Measurements from ENCODE around the gene MLPH. TPM values are rescaled to one million over a fixed set of nuclear protein-coding genes. Genes with fewer than 3 reads are reported as not detected.

MLPH gene
- total and polyA plus RNA-seq, 8 donors = 61.3 to 657 (median 344) TPM

DNA sequence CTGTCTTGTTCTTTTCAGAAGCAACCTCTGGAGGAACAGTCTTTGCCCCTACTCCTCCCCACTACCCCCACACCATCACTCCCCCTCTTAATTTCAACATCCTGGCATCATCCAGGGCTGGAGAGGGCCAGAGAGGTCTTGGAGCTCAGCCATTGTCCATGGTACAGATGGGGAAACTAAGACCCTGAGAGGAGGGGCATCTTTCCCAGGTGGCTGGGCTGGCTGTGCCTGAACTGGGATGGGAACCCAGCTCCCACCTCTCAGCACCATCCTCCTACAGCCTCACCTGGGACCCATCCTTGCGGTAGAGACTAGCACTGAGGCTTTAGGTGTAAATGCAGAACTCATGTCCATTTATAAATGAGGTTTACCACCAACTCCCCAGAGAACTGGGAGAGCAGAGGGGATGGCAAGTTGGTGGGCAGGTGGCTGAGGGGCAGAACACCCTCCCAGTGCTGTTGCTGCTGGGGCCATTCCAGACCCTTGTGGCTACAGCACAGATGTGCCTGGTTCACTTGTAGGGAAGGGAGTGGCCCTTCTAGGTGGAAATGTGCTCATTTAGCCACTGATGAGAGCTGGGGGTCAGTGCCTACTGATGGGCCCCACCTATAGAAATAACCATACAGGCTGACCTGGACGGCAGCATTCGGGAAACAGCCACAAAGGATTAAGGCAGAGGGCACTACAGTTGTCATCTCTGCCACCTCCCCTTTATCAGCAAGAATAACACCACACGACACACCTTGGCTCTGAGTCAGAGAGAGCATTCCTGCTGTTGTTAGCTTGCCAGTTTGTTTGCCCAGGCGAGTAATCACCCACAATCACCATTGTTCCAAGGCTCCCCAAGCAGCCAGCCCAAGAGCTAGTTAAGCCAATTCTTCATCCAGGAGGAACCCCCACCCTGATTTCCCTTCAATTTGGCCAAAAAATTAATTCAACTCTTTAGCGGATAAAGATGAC lies 2.1 kb downstream of the MLPH start:
- peaks cover 0 to 39% (median 18%) of the 10 kb centered on the region in 3 donors for H3K27me3 ChIP-seq
- H3K27ac ChIP-seq = peak overlapping the region; percentile 88 to 95 (median 92)
- H3K4me1 ChIP-seq = peaks cover 14 to 55% (median 38%) of the 10 kb centered on the region in 4 donors
- peak; percentile 79 to 91 for DNase-seq
- H3K4me3 ChIP-seq = peak overlapping the region; percentile 53 to 69 (median 68)
- H3K36me3 ChIP-seq = peaks cover 10 to 16% (median 13%) of the 10 kb centered on the region in 4 donors
- WGBS, 5 donors = 29 to 52% (median 38%) methylated on average over 5 to 6 of the region's 6 CpGs
- intact Hi-C loops (cut with DNase I; ENCODE audit: low total_unique reads) = no loop called here
- TF ChIP-seq POLR2A (IDR thresholded peaks at IDR 0.05) (no peak), POLR2AphosphoS5 (IDR thresholded peaks at IDR 0.05) (peak; percentile 10 to 85 (median 83)), EP300 (IDR thresholded peaks at IDR 0.05) (no peak)
- TF ChIP-seq, protein P1, sequence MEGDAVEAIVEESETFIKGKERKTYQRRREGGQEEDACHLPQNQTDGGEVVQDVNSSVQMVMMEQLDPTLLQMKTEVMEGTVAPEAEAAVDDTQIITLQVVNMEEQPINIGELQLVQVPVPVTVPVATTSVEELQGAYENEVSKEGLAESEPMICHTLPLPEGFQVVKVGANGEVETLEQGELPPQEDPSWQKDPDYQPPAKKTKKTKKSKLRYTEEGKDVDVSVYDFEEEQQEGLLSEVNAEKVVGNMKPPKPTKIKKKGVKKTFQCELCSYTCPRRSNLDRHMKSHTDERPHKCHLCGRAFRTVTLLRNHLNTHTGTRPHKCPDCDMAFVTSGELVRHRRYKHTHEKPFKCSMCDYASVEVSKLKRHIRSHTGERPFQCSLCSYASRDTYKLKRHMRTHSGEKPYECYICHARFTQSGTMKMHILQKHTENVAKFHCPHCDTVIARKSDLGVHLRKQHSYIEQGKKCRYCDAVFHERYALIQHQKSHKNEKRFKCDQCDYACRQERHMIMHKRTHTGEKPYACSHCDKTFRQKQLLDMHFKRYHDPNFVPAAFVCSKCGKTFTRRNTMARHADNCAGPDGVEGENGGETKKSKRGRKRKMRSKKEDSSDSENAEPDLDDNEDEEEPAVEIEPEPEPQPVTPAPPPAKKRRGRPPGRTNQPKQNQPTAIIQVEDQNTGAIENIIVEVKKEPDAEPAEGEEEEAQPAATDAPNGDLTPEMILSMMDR (IDR thresholded peaks at IDR 0.05) = no peak
- H3K9me3 ChIP-seq = peaks cover 11 to 21% (median 15%) of the 10 kb centered on the region in 4 donors

DNA sequence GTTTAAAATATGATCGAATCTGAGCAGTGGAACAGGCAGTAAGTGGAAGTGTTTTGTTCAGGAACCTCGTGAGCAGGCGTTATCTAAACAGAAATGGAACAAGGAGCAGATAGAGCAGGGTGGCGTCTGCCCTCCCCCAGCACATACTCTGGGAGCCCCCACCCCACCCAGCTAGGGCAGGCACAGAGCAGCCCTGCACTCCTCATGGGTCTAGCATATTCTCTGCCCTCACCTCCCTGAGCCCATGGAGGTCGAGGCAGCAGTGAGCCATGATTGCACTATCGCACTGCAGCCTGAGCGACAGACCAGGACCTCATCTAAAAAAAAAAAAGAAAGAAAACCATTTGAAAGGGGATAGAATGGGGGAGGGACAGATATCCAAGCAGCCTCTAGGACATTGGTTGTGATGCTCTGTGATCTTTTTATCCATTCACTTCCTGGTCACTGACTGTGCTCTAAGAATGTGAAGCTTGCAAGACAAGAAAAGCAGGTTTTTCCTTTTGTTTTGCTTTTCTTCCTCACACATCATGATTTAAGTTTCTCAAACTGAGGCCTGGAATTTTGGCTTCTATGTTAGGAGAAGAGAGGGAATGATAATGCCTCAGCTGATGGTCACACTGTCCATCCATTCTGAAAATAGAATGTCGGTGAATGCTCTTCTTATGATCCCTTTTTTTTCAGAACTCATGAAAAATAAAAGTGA lies 3.1 kb downstream of the MLPH start:
- Histone ChIP-seq H3K36me3 (peaks cover 16 to 24% (median 21%) of the 10 kb centered on the region in 4 donors), H3K4me1 (peaks cover 14 to 62% (median 45%) of the 10 kb centered on the region in 4 donors), H3K27ac (peak overlapping the region; percentile 88 to 95 (median 92)), H3K9me3 (peaks cover 11 to 21% (median 15%) of the 10 kb centered on the region in 4 donors), H3K4me3 (peak overlapping the region in 3 of 4 donors; percentile 0 to 68 (median 68)), H3K27me3 (peaks cover 0 to 39% (median 18%) of the 10 kb centered on the region in 3 donors)
- DNase-seq = peak; percentile 26 to 88
- WGBS, 5 donors = 23 to 44% (median 31%) methylated on average over 8 of the region's 8 CpGs
- intact Hi-C loops (cut with DNase I; ENCODE audit: low total_unique reads) = no loop called here
- TF ChIP-seq POLR2AphosphoS5 (IDR thresholded peaks at IDR 0.05) = peak in 2 of 3 donors; percentile 70 to 74
- TF ChIP-seq POLR2A (IDR thresholded peaks at IDR 0.05) = no peak

DNA sequence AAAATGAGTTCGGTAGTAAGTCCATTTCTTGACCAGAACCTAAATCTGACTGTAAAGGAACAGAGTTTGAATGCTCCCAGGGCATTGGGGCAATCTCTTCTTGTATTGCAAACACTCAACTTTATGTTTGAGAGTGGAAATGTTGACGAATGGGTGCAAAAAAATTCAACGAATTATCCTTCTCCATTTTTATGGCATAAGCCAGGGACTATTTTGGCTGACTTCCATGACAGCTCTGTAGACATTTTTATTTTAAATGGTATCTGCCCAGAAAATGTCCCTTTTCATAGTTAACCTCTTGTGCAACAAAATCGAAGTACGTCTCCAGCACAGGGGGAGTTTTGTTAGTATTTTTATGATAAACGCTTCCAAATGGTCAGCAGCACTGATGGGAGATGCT lies 3.7 kb downstream of the MLPH start:
- H3K4me3 ChIP-seq = no peak overlapping the region
- H3K27ac ChIP-seq = peak overlapping the region in 4 of 5 donors; percentile 88 to 95 (median 93)
- TF ChIP-seq POLR2A (IDR thresholded peaks at IDR 0.05) = no peak
- no peak for TF ChIP-seq EP300 (IDR thresholded peaks at IDR 0.05)
- TF ChIP-seq, protein P1 (IDR thresholded peaks at IDR 0.05) = no peak
- no peak for TF ChIP-seq POLR2AphosphoS5 (IDR thresholded peaks at IDR 0.05)
- H3K27me3 ChIP-seq = peaks cover 0 to 37% (median 18%) of the 10 kb centered on the region in 3 donors
- whole genome bisulfite sequencing, 5 donors = 73 to 81% (median 76%) methylated on average over 6 of the region's 6 CpGs
- peaks cover 11 to 21% (median 15%) of the 10 kb centered on the region in 4 donors for H3K9me3 ChIP-seq
- peaks cover 14 to 68% (median 47%) of the 10 kb centered on the region in 4 donors for H3K4me1 ChIP-seq
- intact Hi-C loops (cut with DNase I; ENCODE audit: low total_unique reads) = no loop called here
- no peak for DNase-seq
- H3K36me3 ChIP-seq = peaks cover 16 to 30% (median 28%) of the 10 kb centered on the region in 4 donors

DNA sequence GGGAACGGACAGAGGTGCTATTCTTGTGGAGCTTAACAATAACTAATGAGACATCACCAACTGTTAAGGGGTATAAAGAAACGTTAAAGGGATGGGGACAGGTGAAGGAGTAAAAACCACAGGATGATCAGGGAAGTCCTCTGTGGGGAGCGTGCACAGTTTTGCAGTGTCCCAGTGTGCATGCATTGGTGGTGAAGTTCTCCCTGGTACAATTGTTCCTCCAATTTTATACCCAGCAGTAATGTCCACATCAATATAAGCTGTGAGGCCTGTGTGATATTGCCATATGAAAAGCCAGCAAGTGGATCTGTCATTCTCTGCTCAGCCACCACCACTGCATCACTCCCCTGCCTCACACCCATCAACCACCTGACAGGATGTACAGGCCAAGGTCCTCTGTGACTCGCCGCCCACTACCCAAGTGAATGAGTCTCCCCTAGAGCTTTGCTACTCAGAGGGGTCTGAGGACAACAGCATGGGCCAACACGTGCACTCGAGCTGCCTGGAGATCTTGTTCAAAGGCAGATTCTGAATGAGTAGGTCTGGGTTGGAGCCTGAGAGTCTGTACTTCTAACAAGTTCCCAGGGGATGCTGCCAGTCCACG lies 4.6 kb downstream of the MLPH start:
- 76 to 94% (median 93%) methylated on average over 8 of the region's 8 CpGs for WGBS, 5 donors
- TF ChIP-seq, protein P1 (IDR thresholded peaks at IDR 0.05) = no peak
- no peak for TF ChIP-seq POLR2A (IDR thresholded peaks at IDR 0.05)
- no peak for TF ChIP-seq EP300 (IDR thresholded peaks at IDR 0.05)
- no peak for TF ChIP-seq POLR2AphosphoS5 (IDR thresholded peaks at IDR 0.05)
- peak in 1 of 2 donors; percentile 25 for DNase-seq
- peaks cover 11 to 21% (median 15%) of the 10 kb centered on the region in 4 donors for H3K9me3 ChIP-seq
- H3K27me3 ChIP-seq = peaks cover 0 to 35% (median 13%) of the 10 kb centered on the region in 3 donors
- H3K36me3 ChIP-seq = peaks cover 16 to 38% (median 31%) of the 10 kb centered on the region in 4 donors
- intact Hi-C loops (cut with DNase I; ENCODE audit: low total_unique reads) = no loop called here
- H3K27ac ChIP-seq = peak overlapping the region in 4 of 5 donors; percentile 51 to 95 (median 91)
- peaks cover 14 to 67% (median 47%) of the 10 kb centered on the region in 4 donors for H3K4me1 ChIP-seq
- H3K4me3 ChIP-seq = peak overlapping the region in 1 of 4 donors; percentile 8
